HL-60 (cell line): ENCODE data around the gene TMEM255B.

ENCODE experiments used
- DNase-seq, 2 experiments: peaks; one replicate each; pipeline ENCODE4 v3.0.0-alpha.2; 2010 to 2020; ENCODE audit warnings: low read depth in 1 of 2, low spot score in 1 of 2
- H3K27ac ChIP-seq: fragments of 250-450 bp; sonication (Bioruptor Pico); replicated peaks from 2 replicates; pipeline ENCODE4 v1.5.1; 2020; ENCODE audit warnings: mild to moderate bottlenecking, moderate library complexity
- H3K27me3 ChIP-seq: fragments of 250-450 bp; sonication (Bioruptor Pico); 2 replicates; pipeline ENCODE4 v1.5.1; 2021; ENCODE audit warnings: mild to moderate bottlenecking, moderate library complexity; ENCODE audit not compliant: insufficient read depth, poor library complexity, severe bottlenecking
- H3K4me3 ChIP-seq: replicated peaks from 2 replicates; pipeline ENCODE4 v1.5.1; 2011; ENCODE audit warnings: mild to moderate bottlenecking, control low read depth, low read length; ENCODE audit not compliant: insufficient read depth
- CTCF ChIP-seq: IDR thresholded peaks from one replicate; pipeline ENCODE4 v1.5.1; 2011; ENCODE audit warnings: low read length, control low read depth, inconsistent platforms; ENCODE audit not compliant: insufficient read depth
- GABPA ChIP-seq: IDR thresholded peaks from 2 replicates; pipeline ENCODE4 v1.6.1; 2012; ENCODE audit warnings: low read depth
- POLR2AphosphoS5 ChIP-seq: IDR thresholded peaks from 2 replicates; pipeline ENCODE4 v1.6.1; 2012; ENCODE audit warnings: low read depth
- REST ChIP-seq: IDR thresholded peaks from 2 replicates; pipeline ENCODE4 v1.6.1; 2012; ENCODE audit warnings: low read depth; ENCODE audit not compliant: insufficient replicate concordance
- SPI1 ChIP-seq: IDR thresholded peaks from 2 replicates; pipeline ENCODE4 v1.6.1; 2012; ENCODE audit warnings: low read depth, mild to moderate bottlenecking, borderline replicate concordance

The TMEM255B gene

GRCh38 chr13:113796211-113796963 lies 37.4 kb downstream of the TMEM255B start:
- Histone ChIP-seq H3K27ac (no peak overlapping the region), H3K27me3 (no peaks in the 10 kb centered on the region), H3K4me3 (no peak overlapping the region)
- no peak for DNase-seq
- no peak for TF ChIP-seq CTCF
- TF ChIP-seq SPI1 = no peak
- no peak for TF ChIP-seq REST

GRCh38 chr13:113796964-113797676 lies 38.1 kb downstream of the TMEM255B start:
- no peak for DNase-seq
- Histone ChIP-seq H3K27ac (no peak overlapping the region), H3K27me3 (no peaks in the 10 kb centered on the region), H3K4me3 (no peak overlapping the region)
- TF ChIP-seq POLR2AphosphoS5 = no peak
- TF ChIP-seq REST = no peak
- TF ChIP-seq CTCF = no peak
- no peak for TF ChIP-seq SPI1
- no peak for TF ChIP-seq GABPA

GRCh38 chr13:113798200-113798811 lies 39.3 kb downstream of the TMEM255B start:
- Histone ChIP-seq H3K27me3 (no peaks in the 10 kb centered on the region), H3K27ac (no peak overlapping the region), H3K4me3 (no peak overlapping the region)
- no peak for DNase-seq
- no peak for TF ChIP-seq SPI1
- TF ChIP-seq POLR2AphosphoS5 = no peak
- no peak for TF ChIP-seq REST
- TF ChIP-seq CTCF = no peak
- no peak for TF ChIP-seq GABPA
